NCI-H526 treated with DMSO at 0.1 percent for 48 hours (cell line): ENCODE data around the gene GOLPH3.
"Not testable (repeated sequence)": the region's sequence is repeated elsewhere in the genome, so short reads cannot be mapped to it uniquely, and the experiment has no call there.

Source experiments
- DNase-seq: peaks from one replicate; lab custom pipeline; 2025; lab: John Stamatoyannopoulos, UW

GOLPH3 gene

DNA sequence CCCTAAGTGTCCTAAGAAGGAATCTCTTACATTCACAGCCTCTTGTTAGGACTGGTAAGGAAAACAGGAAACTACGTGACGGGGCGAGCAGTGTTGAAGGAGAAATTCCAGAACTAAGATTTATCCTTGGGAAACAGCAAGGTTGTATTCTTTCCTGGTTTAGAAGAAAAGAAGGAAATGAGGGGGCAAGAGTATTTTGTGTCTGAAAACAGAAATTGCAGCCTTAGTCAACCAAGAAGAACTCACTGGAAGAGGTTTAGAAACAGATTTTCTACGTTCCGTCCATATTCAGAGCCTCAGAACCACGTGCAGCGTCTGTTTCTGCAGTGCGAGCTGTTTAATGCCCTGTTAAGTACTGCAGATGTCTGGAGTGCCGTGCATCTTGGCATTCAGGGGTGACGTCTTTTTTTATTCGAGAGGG is 75.2 kb downstream of the GOLPH3 start:
- no peak for DNase-seq

DNA sequence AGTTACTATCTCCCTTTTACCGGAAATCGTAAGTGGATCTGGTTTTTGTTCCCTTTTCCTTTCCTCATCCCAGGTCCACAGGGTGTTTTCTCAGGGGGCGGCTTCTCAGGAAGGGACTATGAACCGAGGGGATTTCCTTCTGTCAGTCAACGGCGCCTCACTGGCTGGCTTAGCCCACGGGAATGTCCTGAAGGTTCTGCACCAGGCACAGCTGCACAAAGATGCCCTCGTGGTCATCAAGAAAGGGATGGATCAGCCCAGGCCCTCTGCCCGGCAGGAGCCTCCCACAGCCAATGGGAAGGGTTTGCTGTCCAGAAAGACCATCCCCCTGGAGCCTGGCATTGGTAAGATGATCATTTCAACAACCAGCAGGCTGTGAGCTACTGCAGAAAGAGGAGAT is 75.8 kb downstream of the GOLPH3 start:
- no peak for DNase-seq

DNA sequence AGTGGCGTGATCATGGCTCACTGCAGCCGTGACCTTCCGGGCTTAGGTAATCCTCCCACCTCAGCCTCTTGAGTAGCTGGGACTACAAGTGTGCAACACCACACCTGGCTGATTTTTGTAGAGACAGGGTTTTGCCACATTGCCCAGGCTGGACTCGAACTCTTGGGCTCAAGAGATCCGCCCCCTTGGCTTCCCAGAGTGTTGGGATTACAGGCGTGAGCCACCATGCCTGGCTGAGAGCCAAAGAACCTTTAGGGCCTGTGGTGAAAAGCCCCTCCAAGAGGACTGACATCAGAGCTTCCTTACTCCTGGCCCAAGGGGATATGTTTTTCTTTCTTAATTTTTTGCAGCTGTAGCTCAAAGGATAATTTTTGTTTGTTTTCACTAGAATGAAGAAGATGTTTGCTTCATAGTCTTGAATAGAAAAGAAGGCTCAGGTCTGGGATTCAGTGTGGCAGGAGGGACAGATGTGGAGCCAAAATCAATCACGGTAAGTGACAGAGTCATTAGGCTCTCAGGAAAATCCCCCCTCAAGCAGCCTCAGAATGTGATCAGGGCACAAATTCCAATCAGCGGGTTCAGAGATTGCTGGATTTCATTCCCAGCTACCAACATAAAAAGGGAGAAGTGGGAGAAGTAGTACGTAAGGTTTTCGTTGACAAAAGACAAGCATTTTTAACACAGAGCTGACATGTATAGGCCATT is 77.1 kb downstream of the GOLPH3 start:
- DNase-seq, result no peak

DNA sequence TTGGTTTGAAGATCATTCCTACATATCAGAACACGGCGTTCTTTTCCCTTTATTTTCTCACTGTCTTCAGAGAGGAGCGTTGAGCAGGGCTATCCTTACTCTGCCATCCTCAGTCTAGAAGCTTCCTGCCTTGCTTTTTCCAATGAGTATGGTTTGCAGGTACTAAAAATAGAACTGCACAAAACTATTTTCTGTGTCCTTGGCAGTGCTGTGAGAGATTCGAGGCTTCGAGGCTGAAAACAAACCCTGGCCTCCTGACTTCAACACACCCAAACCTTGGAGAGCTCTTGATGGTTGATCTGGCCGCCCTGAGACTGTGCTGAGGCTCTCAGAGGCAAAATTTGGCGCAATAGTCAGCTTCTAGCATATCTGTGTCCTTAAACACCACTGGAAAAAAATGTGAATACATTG is 78.9 kb downstream of the GOLPH3 start:
- DNase-seq, result no peak

DNA sequence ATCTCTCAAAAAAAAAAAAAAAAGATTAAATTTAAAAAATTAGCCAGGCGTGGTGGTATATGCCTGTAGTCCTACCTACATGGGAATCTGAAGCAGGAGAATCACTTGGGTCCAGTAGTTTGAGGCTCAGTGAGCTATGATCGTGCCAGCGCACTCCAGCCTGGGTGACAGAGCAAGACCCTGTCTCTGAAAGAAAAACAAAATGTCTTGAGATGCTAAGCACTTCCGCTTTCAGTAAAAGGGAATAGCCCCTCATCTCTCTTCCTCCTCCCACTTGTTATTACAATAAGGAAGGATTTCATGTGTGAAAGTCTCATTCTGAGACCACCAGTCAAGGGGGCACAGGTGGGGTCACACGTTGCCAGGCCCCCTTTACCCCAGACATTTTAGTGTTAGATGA is 79.4 kb downstream of the GOLPH3 start:
- no peak for DNase-seq

DNA sequence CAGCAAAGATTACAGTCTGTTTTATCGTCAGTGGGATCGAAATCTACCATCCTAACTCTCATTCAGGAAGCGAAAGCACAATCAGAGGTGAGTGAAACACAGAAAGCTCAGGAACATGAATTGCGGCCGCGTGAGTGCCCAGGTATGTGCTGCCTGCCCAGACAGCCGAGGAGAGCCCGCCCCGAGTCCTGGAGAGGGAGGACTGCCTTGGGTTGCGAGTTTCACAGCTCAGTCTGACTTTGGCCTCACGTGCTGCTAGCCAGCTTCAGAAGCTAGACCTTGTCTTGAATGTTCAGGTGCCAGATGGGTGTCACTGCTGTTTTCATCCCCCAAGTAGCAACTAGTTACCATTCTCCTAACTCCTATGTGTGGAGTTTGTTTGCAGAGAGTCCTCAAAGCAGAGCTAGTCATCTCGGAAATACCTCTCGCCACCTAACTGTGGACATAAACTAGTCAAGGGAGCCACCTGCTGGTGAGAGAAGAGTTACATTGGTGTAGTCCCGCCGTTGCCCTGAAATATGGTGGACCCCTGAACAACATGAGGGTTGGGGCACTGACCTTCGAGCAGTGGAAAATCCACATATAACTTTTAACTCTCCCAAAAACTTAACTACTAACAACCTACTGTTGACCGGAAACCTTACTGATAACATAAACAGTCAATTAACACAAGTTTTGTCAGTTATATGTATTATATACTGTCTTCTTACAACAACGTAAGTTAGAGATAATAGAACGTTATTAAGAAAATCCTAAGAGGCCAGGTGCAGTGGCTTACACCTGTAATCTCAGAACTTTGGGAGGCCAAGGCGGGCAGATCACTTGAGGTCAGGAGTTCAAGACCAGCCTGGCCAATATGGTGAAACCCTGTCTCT is 80.9 kb downstream of the GOLPH3 start:
- peak; percentile 57 for DNase-seq

DNA sequence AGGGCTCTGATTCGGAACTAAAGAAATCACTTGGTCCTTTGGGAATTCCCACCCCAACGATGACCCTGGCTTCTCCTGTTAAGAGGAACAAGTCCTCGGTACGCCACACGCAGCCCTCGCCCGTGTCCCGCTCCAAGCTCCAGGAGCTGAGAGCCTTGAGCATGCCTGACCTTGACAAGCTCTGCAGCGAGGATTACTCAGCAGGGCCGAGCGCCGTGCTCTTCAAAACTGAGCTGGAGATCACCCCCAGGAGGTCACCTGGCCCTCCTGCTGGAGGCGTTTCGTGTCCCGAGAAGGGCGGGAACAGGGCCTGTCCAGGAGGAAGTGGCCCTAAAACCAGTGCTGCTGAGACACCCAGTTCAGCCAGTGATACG is 83.4 kb downstream of the GOLPH3 start:
- DNase-seq, result no peak

DNA sequence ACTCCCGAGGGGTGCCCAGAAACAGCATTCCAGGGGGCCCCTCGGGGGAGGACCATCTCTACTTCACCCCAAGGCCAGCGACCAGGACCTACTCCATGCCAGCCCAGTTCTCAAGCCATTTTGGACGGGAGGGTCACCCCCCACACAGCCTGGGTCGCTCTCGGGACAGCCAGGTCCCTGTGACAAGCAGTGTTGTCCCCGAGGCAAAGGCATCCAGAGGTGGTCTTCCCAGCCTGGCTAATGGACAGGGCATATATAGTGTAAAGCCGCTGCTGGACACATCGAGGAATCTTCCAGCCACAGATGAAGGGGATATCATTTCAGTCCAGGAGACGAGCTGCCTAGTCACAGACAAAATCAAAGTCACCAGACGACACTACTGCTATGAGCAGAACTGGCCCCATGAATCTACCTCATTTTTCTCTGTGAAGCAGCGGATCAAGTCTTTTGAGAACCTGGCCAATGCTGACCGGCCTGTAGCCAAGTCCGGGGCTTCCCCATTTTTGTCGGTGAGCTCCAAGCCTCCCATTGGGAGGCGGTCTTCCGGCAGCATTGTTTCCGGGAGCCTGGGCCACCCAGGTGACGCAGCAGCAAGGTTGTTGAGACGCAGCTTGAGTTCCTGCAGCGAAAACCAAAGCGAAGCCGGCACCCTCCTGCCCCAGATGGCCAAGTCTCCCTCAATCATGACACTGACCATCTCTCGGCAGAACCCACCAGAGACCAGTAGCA is 83.9 kb downstream of the GOLPH3 start:
- DNase-seq, result no peak

DNA sequence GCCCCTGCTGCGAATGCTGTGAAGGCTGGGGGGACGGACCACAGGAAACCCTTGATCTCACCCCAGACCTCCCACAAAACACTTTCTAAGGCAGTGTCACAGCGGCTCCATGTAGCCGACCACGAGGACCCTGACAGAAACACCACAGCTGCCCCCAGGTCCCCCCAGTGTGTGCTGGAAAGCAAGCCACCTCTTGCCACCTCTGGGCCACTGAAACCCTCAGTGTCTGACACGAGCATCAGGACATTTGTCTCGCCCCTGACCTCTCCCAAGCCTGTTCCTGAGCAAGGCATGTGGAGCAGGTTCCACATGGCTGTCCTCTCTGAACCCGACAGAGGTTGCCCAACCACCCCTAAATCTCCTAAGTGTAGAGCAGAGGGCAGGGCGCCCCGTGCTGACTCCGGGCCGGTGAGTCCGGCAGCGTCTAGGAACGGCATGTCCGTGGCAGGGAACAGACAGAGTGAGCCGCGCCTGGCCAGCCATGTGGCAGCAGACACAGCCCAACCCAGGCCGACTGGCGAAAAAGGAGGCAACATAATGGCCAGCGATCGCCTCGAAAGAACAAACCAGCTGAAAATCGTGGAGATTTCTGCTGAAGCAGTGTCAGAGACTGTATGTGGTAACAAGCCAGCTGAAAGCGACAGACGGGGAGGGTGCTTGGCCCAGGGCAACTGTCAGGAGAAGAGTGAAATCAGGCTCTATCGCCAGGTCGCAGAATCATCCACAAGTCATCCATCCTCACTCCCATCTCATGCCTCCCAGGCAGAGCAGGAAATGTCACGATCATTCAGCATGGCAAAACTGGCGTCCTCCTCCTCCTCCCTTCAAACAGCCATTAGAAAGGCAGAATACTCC is 84.7 kb downstream of the GOLPH3 start:
- no peak for DNase-seq

DNA sequence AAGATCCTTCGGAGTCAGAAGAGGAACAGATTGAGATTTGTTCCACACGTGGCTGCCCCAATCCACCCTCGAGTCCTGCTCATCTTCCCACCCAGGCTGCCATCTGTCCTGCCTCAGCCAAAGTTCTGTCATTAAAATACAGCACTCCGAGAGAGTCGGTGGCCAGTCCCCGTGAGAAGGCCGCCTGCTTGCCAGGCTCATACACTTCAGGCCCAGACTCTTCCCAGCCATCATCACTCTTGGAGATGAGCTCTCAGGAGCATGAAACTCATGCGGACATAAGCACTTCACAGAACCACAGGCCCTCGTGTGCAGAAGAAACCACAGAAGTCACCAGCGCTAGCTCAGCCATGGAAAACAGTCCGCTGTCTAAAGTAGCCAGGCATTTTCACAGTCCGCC is 85.9 kb downstream of the GOLPH3 start:
- DNase-seq, result no peak

DNA sequence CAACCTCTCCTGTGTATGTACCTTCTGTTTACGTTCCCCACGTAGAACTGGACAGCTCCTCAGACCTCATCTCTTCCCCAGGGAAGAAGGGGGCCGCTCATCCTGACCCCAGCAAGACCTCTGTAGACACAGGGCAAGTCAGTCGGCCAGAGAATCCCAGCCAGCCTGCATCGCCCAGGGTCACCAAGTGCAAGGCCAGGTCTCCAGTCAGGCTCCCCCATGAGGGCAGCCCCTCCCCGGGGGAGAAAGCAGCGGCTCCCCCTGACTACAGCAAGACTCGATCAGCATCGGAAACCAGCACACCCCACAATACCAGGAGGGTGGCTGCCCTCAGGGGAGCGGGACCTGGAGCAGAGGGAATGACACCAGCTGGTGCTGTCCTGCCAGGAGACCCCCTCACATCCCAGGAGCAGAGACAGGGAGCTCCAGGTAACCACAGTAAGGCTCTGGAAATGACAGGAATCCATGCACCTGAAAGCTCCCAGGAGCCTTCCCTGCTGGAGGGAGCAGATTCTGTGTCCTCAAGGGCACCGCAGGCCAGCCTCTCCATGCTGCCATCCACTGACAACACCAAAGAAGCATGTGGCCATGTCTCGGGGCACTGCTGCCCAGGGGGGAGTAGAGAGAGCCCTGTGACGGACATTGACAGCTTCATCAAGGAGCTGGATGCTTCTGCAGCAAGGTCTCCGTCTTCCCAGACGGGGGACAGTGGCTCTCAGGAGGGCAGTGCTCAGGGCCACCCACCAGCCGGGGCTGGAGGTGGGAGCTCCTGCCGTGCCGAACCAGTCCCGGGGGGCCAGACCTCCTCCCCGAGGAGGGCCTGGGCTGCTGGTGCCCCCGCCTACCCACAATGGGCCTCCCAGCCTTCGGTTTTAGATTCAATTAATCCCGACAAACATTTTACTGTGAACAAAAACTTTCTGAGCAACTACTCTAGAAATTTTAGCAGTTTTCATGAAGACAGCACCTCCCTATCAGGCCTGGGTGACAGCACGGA is 86.7 kb downstream of the GOLPH3 start:
- no peak for DNase-seq

DNA sequence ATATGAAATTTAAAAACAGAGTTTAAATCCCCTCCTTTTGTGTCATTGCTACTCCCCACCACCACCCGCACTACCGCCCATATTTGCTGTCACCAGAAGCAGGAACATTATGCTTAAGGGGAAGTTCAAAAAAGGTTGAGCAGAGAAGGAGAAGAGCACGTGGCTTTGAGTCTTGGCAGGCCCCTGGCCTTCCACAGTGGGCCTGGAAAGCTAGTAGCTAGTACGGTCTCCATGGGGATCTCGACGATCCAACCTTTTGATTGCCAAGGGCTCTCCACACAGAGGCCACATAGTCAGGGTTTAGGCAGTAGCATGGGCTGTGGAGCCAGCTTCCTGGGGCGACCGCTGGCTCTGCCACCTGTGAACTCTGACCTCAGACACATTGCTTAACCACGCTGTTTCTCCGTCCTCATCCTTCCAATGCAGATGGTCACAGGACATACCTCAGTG is 90.1 kb downstream of the GOLPH3 start:
- no peak for DNase-seq

DNA sequence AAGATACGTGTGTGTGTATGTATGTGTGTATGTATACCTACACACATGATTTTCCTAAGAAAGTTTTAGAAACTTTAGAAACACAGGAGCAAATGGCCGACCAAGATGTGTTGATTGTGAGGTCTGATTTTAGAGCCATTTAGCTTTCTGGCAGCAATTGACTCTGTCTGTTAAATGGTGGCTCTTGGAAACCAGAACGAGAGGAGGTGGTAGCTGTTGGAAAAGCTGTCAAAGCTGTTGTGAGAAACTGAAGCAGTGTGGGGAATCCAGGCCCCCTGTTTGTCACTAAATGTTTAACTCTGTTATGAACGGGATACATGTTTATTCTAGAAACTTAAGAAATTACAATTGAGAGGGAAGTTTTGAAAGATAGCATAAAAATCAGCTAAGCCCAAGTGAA is 91.4 kb downstream of the GOLPH3 start:
- no peak for DNase-seq

DNA sequence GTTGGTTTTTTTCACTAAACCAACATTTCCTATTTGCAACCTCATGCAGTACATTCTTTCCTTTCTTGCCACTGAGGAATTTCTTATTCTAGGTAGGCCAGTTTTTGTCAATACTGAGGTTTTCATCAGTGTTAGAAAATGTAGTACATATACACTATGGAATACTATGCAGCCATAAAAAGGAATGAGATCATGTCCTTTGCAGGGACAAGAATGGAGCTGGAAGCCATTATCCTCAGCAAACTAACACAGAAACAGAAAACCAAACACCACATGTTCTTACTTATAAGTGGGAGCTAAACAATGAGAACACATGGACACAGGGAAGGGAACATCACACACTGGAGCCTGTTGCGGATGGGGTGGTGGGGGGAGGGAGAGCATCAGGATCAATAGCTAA is 93.6 kb downstream of the GOLPH3 start:
- not testable (repeated sequence) for DNase-seq

DNA sequence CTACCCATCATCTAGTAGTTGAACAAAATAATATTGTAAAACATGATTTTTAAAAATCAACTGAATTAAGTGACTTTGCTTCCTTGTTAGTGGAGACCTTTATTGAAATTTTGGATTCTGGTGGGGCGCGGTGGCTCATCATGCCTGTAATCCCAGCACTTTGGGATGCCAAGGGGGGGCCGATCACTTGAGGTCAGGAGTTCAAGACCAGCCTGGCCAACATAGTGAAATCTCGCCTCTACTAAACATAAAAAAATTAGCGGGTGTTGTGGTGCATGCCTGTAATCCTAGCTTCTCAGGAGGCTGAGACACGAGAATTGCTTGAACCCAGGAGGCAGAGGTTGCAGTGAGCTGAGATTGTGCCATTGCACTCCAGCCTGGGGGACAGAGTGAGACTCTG is 95.3 kb downstream of the GOLPH3 start:
- DNase-seq, result not testable (repeated sequence)

DNA sequence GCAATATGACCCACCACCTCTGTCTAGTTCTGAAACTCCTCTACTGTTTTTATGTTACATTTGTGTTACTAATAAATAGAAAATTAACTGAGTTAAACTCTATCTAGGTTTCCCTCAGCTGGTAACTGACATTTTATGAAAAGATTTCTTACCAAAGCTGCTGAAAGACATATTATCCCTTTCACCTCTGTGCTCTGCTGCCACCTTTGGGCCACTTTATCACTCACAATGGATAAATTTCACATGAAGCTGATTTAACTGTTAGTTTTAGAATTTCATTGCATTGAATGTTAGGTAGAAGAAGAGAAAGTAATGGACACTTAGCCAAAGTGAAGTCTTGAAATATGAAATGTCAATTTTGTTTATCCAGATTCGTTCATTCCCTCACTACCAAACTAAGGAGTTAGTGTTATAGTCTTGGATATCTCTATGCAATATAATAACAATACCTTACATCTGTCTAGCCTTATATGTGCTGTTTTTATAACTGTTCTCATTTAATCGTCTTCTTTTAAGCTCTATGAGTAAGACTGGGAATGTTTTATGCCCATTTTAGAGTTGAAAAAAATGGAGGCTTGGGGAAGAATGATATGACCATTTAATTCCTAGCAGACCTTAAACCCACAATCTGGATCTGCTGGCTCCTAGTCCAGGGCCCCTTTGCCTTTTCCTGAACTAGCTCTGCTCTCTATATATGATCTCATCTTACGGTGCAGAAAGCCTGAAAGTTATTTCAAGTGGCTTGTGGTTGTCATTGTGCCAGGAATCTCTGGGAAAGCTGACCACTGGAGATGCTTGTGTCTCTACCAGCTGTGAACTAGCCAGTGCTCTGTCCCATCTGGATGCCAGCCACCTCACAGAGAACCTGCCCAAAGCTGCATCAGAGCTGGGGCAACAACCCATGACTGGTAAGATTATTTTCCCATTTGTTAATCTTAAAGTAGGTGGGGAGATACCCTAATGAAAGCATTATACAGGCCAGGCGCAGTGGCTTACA is 97.1 kb downstream of the GOLPH3 start:
- peak; percentile 21 for DNase-seq
